Measurements from ENCODE around the gene ADPRH.

The ADPRH gene

DNA sequence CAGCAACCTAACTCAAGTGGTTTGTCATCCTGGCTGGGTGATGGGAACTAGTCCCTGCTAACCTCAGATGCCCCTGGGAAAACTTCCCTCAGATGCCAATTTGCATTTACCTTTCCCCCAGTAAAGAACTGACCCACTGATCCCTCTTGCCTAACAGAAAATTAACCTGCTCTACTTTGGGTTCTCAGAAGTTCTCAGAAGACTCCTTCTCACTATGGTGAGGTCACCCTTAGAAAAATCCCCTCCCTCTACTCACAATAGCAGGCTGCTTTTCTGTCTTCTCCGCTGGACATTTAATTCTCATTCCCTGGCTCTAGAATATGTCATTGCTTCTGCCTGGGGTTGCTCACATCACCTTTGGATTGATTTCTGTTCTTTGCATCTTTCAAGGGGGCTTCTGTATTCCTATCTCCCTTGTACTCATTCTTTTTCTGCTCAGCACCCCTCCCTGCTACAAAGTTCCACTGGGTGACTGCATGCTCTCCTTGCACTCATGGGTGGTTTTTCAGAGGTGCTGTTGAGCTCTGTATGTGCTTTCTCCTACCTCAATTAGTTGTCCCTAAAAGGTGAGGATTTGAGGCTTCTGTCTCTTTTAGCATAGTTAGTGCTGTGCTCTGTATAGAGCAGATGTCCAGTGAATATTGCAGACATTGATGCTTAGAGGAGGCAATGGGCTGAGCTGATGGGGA lies 19.3 kb downstream of the ADPRH start:
- DNase-seq (ENCODE audit: low spot score) = no peak

DNA sequence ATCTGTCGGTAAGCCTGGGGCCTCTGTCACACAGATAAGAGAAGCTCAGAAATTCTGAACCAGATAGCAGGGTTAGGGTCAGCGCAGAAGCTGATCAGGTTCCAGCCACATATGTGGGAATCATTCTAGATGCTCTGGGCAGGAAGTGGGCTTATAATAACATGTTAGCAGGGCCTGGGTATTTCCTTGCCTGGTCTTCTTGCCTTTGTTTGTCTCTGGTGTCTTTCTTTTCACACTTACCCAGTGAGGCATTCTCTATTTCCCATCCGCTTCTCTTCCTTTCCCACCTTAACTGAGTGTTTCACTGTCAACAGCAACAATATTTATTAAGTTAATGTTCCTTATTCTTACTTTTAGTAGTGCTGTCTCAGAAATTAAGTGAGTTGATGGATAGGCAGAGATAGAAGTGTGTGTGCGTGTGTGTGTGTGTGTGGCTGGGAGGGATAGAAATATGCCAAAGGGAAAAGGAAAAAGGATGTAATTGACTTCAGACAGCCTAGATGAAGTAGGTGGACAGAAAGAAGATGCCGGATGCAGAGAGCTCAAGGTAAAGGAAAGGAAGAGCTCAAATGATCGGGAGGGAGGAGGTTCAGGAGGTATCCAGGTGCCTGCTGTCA lies 20.4 kb downstream of the ADPRH start:
- no peak for DNase-seq (ENCODE audit: low spot score)

DNA sequence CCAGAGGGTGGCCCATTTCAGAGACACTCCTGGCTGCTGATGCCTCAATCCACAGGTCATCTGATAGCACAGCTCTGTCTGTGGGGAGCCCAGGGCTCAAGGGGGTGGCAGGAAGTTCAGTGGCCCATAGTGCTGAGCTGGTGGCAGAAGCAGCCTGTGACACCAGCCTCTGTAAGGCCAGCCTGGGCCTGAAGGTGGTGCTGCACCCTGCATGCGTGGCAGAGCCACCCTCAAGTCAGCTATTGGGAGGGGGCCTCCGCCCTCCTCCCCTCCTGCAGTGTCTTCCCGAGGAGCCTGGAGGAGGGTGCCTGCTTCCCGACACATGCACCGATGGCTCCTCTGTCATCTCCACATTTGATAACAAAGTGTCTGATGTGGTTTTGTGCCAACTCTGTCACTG lies 21.4 kb downstream of the ADPRH start:
- no peak for DNase-seq (ENCODE audit: low spot score)

DNA sequence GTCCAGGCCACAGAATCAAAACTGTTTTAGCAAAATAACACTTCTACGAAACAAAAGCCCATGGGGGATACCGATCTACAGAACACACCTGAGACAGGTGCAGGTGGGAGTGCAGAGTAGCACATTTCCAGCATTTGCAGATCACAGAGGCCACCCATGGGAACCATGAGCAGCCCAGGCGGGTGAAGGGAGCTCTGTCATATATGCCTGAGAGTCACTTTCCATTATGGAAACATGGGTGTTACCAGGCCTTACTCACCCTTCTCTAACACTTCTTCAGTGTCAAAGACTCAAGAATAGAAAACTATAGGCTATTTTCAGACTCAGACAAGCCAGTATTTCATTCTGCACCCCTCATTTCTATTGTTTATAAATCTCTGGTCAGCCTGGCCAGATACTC lies 21.9 kb downstream of the ADPRH start:
- DNase-seq (ENCODE audit: low spot score) = no peak

DNA sequence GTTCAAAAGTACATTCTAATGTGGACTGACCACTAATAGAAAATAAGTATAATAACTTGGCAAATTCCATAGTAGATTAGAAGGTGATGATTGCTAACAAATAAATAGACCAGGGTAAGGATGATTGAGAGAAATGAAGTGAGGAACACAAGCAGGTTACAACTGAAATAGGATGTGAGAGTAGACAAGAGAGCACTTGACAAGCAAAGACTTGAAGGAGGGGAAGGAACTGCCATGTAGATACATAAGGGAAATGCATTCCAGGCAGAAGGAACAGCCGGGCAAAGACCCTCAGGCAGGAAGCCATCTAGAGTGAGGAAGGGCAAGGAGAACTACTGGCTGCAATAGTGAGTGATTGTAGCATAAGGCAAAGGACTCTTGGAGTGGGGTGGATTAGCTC lies 23.4 kb downstream of the ADPRH start:
- no peak for DNase-seq (ENCODE audit: low spot score)

DNA sequence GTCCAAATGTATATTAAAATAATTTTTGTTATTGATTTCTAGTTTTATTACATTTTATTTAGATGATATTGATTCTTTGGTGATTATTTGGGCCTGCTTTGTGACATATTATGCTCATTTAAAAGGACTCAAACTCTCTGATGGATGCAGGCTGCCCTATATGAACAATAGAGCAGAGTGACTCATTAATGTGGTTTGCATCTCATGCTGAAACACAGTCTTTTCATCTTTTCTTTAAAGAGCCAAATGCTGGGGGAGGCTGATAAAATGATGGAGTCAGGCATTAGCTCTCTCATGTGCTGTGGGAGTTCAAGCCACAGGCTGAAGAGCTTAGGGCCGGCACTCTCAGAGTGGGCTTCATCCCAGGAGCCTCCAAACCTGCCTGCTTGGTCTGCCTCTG lies 25.6 kb downstream of the ADPRH start:
- DNase-seq (ENCODE audit: low spot score) = no peak

DNA sequence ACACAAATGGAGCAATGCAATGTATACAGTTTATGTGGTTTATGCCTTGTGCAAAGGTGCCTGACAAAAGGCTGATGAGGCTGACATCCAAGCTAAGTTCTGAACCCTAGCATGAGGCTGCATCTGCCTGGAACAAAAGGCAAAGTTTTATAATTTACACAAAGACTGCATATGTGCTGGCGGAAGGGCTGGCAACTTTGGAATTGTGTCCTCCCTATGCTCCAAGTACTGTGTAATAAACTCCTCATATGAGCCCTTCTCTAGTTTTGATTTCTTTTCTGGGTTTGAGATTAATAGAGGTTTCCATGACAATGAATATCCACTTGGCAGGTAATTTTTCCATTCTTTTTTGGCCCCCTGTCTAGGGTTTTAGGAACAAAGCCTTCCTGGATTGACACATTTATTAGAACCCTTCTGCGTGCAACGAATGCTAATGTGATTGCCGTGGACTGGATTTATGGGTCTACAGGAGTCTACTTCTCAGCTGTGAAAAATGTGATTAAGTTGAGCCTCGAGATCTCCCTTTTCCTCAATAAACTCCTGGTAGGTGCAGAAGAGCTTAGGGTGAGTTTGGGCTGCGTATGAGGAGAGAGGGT lies 29.2 kb downstream of the ADPRH start:
- no peak for DNase-seq (ENCODE audit: low spot score)

DNA sequence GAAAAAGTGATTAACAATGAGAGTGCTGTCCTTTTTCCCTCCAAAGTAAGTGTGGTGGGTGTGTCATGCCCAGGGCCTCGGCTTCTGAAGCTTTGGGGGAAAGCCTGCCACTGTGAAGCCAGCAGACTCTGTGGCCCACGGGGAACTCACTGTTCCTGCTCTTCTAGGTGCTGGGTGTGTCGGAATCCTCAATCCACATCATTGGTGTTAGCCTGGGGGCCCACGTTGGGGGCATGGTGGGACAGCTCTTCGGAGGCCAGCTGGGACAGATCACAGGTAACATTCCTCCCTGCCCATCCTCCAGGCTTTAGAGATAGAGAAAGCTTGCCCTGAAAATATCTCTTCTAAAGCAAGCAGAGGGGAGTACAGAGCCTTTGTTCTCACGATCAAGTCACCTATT lies 30.0 kb downstream of the ADPRH start:
- DNase-seq (ENCODE audit: low spot score) = no peak

DNA sequence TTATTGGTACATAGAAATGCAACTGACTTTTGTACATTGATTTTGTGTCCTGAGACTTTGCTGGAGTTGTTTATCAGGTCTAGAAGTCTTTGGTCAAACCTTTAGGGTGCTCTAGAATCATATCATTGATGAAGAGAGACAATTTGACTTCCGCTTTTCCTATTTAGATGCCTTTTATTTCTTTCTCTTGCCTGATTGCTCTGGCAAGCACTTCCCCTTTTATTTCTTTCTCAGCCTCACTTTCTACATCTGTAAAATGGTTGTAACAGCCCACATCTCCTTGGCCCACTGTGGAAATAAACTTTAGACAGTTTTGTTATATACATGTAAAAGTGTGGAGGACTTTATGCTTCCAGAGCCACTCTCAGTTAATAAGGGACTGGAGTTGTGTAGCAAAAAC lies 32.4 kb downstream of the ADPRH start:
- DNase-seq (ENCODE audit: low spot score) = no peak

DNA sequence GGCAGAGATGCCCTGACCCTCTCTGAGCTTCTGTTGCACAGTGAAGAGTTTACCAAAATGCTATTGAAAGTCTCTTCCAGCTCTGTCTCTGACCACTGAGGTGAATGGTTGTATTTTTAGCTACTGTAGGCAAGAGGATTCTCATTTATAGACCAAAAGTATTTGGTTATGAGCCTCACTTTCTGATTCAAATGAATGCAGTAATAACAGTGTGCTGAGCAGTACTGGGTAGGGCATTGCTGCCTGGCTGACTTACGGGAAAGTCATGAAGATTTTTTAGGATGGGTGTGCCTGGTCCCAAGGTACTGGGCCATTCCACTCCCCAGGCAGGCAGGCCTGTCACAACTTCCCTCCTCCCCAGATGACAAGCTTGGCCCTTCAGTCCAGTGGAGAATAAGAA lies 33.9 kb downstream of the ADPRH start:
- no peak for DNase-seq (ENCODE audit: low spot score)

DNA sequence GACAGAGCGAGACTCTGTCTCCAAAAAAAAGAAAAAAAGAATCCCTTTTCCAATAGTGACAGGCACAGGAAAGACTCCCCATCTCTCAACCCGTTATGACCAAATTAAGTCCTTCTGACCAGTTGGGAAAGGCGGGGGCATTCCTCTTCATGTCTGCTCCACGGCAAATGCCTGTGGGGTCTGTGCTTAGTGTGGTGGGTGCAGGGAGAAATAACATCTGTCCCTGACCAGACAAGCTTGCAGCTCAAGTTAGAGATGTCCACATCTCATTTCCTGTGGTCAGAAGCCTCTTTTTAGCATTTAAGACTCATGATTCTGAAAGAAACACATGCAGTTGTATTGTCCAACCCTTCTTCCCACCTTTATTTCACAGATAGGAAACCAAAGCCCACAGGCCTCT lies 34.6 kb downstream of the ADPRH start:
- DNase-seq (ENCODE audit: low spot score) = no peak

DNA sequence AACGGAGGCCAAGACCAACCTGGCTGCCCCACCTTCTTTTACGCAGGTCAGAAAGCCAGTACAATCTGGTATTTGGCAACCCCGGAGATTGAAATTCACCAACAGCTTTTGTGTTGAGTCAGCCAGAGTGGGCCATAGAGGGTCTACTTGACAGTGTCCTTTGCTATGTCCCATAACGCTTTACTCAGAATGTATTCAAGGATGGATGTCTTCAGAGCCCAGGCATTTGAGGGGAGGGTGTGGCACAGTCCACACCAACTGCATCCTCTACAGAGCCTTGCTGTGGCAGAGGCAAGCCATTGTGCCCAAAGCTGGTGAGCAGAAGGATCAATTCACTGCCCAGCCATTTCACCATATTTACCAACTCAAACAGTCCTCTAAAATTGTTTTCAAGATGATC lies 36.8 kb downstream of the ADPRH start:
- DNase-seq (ENCODE audit: low spot score) = no peak

DNA sequence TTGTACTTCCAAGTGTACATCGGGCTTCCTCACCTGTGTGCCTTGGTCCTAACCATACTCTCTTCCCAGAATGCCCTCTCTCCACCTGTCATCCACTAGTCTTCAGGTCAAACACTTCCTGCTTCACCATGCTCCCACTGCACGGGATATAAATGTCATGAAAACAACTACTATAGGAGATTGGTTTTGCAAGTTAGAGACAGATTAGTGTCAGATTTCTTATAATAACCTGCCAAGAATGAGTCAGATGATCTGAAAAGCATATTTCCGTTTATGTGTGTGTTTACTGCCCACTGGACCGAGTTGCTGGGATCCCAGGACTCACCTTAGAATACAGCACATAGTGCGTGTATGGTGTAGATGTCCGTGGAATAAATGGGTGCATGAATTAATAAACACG lies 39.8 kb downstream of the ADPRH start:
- DNase-seq (ENCODE audit: low spot score) = no peak

DNA sequence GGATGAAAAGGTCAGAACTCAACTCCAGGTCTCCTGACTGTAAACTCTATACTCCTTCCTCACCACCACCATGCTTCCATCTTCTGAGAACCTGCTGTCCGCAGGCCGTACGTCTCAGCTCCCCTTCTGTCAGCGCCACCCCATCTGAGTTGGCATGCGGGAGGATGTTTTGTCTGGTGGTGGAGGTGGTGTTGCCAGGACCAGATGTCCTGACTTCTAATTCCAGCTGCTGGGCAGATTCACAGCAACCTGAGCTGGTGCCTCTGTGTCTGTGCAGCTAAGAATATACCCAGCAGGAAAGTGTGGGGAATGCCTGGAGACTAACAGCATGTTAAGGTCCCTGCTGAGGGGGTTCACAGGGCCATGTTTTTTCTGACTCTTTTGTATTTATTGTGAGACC lies 41.6 kb downstream of the ADPRH start:
- no peak for DNase-seq (ENCODE audit: low spot score)

DNA sequence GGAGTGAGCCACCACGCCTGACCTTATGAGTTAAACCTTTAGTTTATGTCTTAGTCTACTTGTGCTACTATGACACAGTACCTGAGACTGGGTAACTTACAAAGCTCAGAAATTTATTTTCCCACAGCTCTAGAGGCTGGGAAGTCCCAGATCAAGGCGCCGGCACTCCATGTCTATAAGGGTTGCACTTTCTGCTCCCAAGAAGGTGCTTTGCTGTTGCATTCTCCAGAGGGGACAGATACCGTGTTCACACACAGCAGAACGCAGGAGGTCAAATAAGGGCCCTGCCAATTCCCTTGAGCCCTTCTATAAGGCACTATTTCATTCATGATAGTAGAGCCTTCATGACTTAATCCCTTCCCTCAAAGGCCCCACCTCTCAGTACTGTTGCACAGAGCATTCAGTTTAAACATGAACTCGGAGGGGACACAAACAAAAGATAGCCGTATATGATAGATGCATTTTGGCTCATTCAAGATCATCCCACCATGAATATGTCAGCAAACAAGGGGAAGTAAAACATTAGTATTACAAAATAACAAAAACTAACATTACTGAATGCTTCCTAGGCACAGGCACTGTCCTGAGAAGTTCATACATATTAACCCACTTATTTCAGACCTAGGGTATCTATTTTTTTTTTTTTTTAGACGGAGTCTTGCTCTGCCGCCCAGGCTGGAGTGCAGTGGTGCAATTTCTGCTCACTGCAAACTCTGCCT lies 44.9 kb downstream of the ADPRH start:
- DNase-seq (ENCODE audit: low spot score) = no peak

DNA sequence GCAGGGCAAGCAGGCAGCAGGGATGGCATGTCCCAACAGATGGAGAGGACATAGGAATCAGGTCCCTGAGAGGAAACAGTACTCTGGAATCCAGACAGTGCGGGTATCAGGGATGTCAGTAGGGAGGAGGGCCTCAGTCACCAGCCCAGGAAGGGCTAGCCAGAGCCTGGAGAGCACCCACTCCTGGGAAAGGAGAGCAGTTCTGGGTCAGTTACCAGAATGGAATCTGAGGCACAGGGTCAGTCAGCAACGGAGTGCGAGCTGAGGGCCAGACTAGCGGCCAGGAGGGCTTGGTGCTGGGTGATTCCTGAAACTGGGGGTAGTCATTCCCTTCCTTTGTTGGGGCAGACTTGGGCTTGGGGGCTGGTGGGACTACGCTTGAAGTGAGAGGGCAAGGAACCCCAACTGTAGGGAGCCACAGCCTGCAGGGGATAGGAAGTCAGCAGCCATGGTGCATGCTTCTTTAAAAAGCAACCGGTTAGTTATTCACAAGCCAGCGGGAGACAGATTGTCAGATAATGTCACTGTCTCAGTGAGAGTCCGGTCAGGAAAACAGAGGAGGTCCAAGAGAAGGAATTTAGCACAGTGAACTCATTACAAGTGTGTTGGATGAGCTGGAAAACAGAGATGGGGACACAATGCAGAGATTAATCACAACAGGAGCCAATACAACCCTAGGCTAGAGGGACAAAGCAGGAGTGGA lies 46.3 kb downstream of the ADPRH start:
- no peak for DNase-seq (ENCODE audit: low spot score)

DNA sequence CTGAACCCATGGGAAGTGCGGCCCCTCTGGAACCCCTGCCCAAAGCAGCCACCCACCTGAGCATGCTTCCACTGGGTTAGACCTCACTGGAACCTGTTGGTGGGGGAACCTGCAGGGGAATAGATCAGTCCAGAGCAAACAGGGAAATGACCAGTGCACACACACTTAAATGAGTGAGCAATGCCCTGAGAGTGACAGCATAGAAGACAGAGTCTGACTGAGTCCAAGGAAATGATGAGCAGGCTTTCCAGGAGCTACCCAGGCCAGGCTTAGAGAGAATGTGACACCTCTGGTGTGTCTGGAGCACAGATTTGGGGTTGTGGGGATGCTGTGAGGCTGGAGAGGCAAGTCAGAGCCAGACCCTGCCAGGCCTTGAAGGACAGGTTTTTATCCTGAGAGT lies 46.9 kb downstream of the ADPRH start:
- DNase-seq (ENCODE audit: low spot score) = no peak

DNA sequence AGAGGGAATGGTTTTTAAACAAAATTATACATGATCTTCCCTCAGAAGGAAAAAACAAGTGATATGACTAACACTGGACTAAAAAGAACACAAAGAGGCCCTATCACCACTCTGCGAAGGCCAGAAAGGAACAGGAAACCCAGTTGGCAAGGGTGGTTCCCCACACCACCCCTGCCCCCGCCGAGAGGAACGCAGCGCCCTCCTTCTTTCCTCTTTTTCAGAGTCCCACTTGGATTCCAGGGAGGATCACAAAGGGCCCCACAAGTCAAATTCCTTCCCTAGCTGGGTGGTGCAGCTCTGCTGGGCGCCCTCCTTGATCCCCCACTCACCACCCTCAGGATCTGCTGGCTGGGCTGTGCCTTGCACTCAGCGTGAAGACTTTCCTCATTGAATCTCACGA lies 48.2 kb downstream of the ADPRH start:
- no peak for DNase-seq (ENCODE audit: low spot score)

DNA sequence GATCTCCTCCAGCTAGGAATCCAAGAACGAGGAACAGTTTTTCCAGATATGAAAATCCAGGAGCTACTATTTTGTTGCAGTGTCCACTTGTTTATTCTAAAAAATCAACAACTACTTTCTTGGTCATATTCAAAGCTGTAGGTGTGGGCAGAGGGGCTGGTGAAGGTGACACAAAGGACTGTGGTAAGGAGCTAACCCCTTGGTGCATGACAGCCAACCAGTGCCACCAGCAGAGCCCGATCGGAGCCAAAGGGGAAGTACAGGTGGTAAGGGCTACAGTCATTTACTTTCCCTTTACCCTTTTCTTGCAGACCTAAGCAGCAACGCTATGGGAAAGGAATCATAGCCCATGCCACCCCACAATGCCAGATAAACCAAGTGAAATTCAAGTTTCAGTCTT lies 49.1 kb downstream of the ADPRH start:
- no peak for DNase-seq (ENCODE audit: low spot score)

DNA sequence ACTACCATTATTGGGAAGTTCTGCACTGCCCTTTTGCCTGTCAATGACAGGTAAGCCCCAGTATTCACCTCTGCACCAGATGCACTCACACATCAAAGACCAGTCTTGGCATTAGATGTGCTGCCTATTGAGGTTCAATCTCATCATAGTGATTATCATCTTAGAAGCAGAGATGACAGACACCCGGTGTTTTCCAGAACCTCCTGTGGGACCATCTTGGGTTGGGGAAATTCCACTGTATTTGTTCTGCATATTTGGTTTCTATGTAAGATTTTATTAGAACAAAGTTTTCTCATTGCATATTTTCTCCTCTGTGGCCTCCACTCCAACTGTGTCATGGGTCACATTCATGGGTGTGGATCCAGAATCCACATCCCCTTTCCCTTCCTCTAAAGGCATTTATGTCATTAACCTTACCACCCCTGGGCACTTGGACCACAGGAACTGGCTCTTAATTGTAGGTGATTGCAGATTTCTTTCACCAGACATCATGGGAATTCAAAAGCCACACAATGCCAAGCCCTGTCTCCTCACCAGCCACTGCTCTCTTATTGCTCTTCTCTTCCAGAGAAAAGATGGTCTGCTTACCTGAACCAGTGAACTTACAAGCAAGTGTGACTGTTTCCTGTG lies 49.6 kb downstream of the ADPRH start:
- DNase-seq (ENCODE audit: low spot score) = no peak

DNA sequence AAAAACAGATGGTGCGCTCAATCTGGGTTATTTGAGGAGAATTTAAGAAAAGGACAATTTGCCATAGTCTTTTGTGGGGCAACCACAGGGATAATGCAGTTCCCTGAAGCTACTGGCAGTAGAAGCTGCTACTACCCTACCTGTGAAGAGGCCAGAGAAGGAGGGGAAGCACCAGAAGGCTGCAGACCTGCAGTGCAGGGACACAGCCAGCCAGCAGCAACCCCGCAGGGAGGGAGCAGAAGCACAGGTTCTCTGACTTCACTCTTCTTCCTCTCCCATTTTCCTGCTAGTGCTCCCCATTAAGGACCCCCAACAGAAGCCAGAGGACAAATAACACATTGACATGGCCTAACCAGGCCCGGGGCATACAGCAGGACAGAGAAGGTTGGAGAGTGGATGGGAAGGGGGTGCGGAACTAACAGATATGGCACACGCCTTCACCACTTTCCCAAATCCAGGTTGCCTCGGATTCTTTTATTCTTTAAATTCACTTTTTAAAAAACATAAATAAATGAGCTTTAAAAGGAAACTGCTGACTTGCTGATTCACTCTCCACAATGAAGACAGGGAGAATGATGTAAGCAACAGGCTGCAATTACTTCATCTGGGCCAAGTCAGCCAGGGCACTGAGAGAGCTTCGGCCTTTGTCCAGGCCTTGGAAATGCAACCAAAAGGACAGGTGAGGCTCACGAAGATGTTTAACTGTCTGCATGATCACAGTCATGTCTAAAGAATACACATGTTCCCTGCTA lies 51.0 kb downstream of the ADPRH start:
- DNase-seq (ENCODE audit: low spot score) = no peak
